Activated T-helper 17 cell treated with anti-CD3 and anti-CD28 coated beads, Interleukin-2, amount 50 U/mL, for 72 hours (primary cell): ENCODE results near the gene SPINT3. TPM values are rescaled to one million over a fixed set of nuclear protein-coding genes. Genes with fewer than 3 reads are reported as not detected.

ENCODE experiments used
- ATAC-seq: fragments of 150-1000 bp; cut with Tn5 transposase; replicated peaks from 2 replicates; pipeline ENCODE4 v1.10.0; 2021; ENCODE audit warnings: mild to moderate bottlenecking, moderate library complexity
- H3K27ac Mint-ChIP-seq: one replicate; pipeline ENCODE4 v1.8.0; 2022; ENCODE audit warnings: mixed read lengths
- H3K27me3 Mint-ChIP-seq: one replicate; pipeline ENCODE4 v1.8.0; 2022; ENCODE audit warnings: mixed read lengths
- H3K36me3 Mint-ChIP-seq: one replicate; pipeline ENCODE4 v1.8.0; 2022; ENCODE audit warnings: low read depth, mild to moderate bottlenecking, mixed read lengths
- H3K4me1 Mint-ChIP-seq: one replicate; pipeline ENCODE4 v1.8.0; 2022; ENCODE audit warnings: mixed read lengths
- H3K4me3 Mint-ChIP-seq: one replicate; pipeline ENCODE4 v1.8.0; 2022; ENCODE audit warnings: mild to moderate bottlenecking, mixed read lengths
- H3K9me3 Mint-ChIP-seq: one replicate; pipeline ENCODE4 v1.8.0; 2022; ENCODE audit warnings: mixed read lengths
- total RNA-seq, 2 donors: library from RNA; stranded (reverse); gene quantifications; one replicate each; pipeline ENCODE4 v1.2.3, GENCODE V29; 2022

Gene SPINT3, protein sequence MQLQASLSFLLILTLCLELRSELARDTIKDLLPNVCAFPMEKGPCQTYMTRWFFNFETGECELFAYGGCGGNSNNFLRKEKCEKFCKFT
- not detected for total RNA-seq

DNA sequence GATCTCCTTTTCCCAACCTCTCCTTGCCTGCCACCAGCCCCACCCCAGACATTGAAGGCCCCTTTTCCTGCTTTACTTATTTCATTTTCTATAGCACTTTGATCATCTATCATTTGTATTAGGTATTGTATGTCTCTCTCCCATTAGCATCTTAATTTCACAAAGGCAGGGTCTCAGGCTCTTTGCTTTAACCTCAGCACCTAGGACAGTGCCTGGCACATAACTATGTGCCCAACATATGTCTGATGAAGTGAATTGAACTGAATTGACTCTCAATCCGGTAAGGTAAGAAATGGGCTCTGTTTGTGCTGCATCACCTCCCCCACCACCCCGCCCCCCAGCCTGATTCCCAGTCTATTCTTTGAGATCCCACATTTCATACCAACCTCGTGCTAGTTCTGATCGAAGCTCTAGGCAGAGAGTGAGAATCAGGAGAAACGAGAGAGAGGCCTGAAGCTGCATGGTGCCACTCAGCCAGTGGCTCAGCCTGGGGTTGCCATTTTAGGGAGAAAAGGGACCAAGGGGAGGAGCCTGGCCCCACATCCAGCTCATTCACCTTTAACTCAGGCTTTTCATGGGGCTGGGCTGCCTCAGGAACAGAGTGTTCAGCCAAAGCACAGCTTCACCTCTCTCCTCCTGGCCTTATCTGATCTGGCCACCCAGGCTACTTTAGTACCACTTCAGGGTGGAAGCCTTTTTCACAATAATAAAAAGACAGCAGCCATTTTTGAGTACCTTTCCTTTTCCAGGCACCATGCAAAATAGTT, at the start of gene SPINT3:
Gene SPINT3 (minus strand): TSS at position 476 of the 767 bp plus-strand sequence. CDS start 14 bp downstream, at position 462.
- no peaks in the 10 kb centered on the region for H3K4me1 Mint-ChIP-seq
- no peaks in the 10 kb centered on the region for H3K9me3 Mint-ChIP-seq
- peaks cover 33% of the 10 kb centered on the region for H3K27me3 Mint-ChIP-seq
- no peaks in the 10 kb centered on the region for H3K36me3 Mint-ChIP-seq
- ATAC-seq: no peak
- no peak within 1 kb of the TSS for H3K27ac Mint-ChIP-seq
- no peak within 1 kb of the TSS for H3K4me3 Mint-ChIP-seq

DNA sequence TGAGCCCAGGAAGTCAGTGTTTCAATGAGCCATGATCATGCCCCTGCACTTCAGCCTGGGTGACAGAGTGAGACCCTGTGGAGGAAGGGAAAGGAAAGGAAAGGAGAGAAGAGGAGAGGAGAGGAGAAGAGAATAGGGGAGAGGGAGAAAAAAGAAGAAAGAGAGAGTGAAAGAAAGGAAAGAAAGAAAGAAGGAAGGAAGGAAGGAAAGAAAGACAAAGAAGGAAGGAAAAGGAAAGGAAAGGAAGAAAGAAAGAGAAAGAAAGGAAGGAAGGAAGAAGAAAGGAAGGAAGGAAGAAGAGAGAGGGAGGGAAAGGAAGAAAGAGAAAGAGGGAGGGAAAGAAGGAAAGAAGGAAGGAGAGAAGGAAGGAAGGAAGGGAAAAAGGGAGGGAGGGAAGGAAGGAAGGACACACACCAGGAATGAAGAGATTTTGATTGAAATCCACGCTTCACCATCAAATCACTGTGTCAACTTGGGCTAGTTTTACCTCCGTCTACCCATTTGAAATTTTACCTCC, 49.4 kb upstream of the SPINT3 start:
- Mint-ChIP-seq H3K4me1 (no peaks in the 10 kb centered on the region), H3K27me3 (peaks cover 32% of the 10 kb centered on the region), H3K27ac (no peak overlapping the region), H3K36me3 (no peaks in the 10 kb centered on the region), H3K9me3 (peaks cover 3% of the 10 kb centered on the region), H3K4me3 (no peak overlapping the region)
- ATAC-seq: no peak

DNA sequence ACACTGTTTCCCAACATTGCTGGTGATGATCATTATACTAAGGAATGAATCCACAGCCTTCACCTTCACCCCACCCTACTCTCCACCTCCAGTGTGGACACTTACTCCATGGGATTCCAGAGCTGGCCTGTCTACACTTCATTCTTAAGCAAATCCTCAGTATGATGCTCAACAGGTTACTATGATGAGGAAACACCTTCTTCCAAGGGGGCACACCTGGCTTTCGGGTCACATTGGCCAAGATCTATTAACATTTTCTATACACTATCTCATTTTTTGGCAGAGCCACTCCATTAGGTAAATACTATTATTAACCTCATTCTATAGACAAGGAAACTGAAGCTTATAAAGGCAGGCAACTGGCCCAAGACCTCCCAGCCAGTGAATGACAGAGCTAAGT, 39.8 kb upstream of the SPINT3 start:
- Mint-ChIP-seq H3K9me3 (no peaks in the 10 kb centered on the region), H3K4me3 (no peak overlapping the region), H3K4me1 (no peaks in the 10 kb centered on the region), H3K36me3 (no peaks in the 10 kb centered on the region), H3K27ac (no peak overlapping the region), H3K27me3 (peaks cover 35% of the 10 kb centered on the region)
- no peak for ATAC-seq

DNA sequence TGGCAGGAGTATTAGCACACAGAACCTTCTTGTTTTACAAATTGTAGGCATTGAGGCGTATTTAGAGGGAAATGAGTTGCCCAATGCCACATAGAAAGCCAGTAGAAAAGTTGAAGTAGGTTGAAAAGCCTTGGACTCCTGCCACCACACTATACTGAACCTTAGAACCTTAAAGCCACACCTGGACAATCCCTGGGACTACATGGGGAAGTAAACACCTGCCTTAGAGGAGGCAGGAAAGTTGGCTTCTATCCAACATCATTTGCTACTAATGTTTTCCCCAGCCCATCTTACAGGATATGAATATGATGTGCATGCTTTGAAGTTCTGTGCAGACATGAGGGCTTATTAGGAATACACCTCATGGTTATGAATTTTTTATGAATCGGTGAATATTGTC, 37.0 kb upstream of the SPINT3 start:
- no peak for ATAC-seq
- H3K4me1 Mint-ChIP-seq: no peaks in the 10 kb centered on the region

DNA sequence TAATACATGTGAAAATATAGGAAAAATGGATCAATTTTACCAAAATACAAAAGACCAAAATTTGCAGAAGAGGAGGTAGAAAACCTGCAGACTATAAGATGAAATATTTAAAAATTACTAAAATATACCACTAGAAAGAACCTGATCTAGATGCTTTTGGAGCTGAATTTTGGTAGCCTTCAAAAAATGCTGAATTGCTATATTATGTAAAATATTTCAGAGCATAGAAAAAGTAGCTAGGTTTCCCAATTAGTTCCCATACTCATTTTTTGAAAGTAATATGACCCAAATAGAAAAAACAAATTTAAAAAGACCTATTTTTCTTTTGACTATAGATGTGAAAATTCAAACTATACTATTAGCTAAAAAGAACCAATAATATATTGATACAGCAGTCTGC, 35.3 kb upstream of the SPINT3 start:
- Mint-ChIP-seq H3K4me3 (no peak overlapping the region), H3K27me3 (peaks cover 24% of the 10 kb centered on the region), H3K9me3 (no peaks in the 10 kb centered on the region), H3K36me3 (no peaks in the 10 kb centered on the region), H3K27ac (no peak overlapping the region), H3K4me1 (no peaks in the 10 kb centered on the region)
- ATAC-seq: no peak

More for the DNA sequence above, 37.0 kb upstream of the SPINT3 start:
- no peaks in the 10 kb centered on the region for H3K9me3 Mint-ChIP-seq
- H3K27ac Mint-ChIP-seq: no peak overlapping the region
- H3K4me3 Mint-ChIP-seq: no peak overlapping the region
- H3K27me3 Mint-ChIP-seq: peaks cover 31% of the 10 kb centered on the region
- no peaks in the 10 kb centered on the region for H3K36me3 Mint-ChIP-seq

DNA sequence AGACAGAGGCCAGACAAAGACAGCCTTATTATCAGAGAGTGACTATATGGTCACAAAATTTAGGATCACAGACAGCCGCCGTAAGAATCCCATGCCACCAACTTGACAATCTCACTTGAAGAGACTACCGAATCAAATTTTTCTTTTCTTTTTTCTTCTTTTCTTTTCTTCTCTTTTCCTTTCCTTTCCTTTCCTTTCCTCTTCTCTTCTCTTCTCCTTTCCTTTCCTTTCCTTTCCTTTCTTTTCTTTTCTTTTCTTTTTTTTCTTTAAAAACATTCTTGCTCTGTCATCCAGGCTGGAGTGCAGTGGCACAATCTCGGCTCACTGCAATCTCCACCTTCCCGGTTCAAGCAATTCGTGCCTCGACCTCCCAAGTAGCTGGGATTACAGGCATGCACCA, 33.0 kb upstream of the SPINT3 start:
- Mint-ChIP-seq H3K27me3 (peaks cover 31% of the 10 kb centered on the region), H3K36me3 (no peaks in the 10 kb centered on the region), H3K9me3 (no peaks in the 10 kb centered on the region), H3K4me1 (no peaks in the 10 kb centered on the region), H3K4me3 (no peak overlapping the region), H3K27ac (no peak overlapping the region)
- no peak for ATAC-seq

DNA sequence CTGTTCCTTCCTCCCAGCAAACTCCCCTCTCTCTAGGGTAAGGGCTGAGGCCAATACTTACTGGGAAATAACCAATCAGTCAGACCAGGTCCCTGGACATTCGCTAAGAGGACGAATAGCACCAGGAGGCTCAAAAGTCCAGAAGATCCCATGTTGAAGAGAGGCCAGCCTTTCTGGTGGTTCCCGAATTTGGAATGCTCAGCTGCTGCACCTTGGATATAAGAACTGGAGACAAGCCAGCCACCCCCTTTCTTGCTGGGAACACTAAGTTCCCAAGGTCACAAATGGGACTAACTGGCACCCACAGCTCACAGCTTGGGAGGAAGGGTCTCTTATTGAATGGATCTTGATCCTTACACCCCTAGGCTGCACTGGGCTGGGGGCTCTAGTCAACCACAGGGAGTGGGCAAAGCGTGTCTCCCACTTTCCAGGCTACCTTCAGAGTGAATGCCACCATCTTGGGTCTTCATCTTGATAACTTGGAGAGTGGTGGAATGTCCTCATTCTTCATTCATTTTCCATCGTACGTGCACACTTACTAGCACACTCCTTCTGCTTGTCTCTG, 31.9 kb upstream of the SPINT3 start, which contains the start of gene EPPIN:
Gene EPPIN (minus strand): TSS at position 196 of the 565 bp plus-strand sequence. CDS start 44 bp downstream, at position 152.
- no peak for ATAC-seq
- H3K27ac Mint-ChIP-seq: no peak within 1 kb of the TSS
- no peaks in the 10 kb centered on the region for H3K36me3 Mint-ChIP-seq
- H3K9me3 Mint-ChIP-seq: no peaks in the 10 kb centered on the region
- peaks cover 33% of the 10 kb centered on the region for H3K27me3 Mint-ChIP-seq
- H3K4me1 Mint-ChIP-seq: no peaks in the 10 kb centered on the region
- H3K4me3 Mint-ChIP-seq: no peak within 1 kb of the TSS

DNA sequence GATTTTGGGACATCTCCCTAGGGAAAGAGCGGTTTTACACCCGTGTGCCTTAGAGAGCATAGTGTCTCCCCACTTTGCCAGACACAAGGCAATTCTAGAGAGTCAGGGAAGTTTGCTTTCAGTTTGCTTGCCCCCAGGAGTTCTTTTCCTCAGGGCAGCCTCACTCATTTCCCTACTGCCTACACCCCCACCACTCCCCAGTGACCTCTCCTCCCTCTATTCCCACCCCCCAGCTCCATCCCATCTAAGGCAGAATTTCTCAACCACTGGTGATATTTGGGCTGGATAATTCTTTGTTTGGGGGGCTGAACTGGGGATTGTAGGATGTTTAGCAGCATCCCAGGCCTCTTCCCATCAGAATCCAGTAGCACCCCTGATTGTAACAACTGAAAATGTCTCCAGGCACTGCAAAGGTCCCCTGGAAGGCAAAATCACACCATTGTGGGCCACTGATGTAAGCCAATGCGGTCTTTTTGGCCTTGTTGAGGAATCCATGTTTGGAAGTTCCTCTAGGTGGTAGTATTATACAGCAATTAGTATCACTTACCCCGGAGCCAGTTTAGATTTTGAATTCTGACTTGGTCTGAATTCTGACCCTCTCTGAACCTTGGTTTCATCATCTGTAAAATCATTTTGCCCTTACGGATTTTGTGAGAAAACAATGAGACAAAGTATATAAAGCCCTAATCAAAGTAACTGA, 30.5 kb upstream of the SPINT3 start:
- Mint-ChIP-seq H3K4me3 (no peak overlapping the region), H3K27ac (no peak overlapping the region), H3K4me1 (no peaks in the 10 kb centered on the region), H3K36me3 (no peaks in the 10 kb centered on the region), H3K27me3 (peaks cover 38% of the 10 kb centered on the region), H3K9me3 (no peaks in the 10 kb centered on the region)
- no peak for ATAC-seq

DNA sequence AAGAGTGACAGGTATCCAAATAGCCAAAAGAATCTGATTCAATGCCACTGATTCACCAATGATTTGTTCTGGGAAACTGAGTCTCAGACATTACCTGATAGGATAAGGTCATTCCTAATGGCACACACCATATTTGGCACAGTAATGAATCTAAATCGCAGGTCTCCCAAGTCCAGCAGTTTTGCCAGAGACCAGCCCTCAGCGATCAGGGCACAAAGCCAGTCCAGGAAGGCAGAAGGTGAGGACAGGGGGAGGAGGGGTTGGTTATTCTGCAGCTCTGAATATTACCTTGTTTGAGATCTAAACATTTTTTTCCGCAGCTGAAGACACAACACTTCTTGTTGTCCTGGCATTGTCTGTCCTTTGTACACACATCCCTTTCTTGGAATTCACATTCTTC, 29.9 kb upstream of the SPINT3 start:
- Mint-ChIP-seq H3K27me3 (peaks cover 36% of the 10 kb centered on the region), H3K9me3 (no peaks in the 10 kb centered on the region), H3K4me1 (no peaks in the 10 kb centered on the region), H3K4me3 (no peak overlapping the region), H3K27ac (no peak overlapping the region), H3K36me3 (no peaks in the 10 kb centered on the region)
- no peak for ATAC-seq

DNA sequence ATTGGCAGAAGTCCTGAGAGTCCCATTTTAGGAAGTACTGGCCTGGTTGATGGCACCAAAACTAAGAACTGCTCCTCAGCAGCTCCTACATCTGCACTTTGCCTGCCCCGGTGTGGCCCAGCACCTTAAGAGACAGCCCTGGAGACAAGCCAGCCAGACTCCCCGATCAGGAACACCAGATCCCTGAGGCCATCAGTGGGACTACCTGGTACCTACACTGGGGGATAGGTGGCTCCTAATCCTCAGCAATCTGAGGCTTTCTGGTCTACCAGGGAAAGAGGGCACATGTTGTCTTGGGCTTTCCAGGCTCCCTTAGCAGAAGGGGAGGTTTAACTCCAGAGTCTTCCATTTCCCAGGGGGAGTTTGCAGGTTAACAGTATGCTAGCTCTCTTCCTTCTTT, 24.0 kb upstream of the SPINT3 start, which contains the start of gene WFDC6:
Gene WFDC6 (minus strand): TSS at position 101 of the 400 bp plus-strand sequence. CDS start 75 bp downstream, at position 26.
- no peaks in the 10 kb centered on the region for H3K4me1 Mint-ChIP-seq
- H3K27me3 Mint-ChIP-seq: peaks cover 25% of the 10 kb centered on the region
- H3K9me3 Mint-ChIP-seq: no peaks in the 10 kb centered on the region
- no peak within 1 kb of the TSS for H3K27ac Mint-ChIP-seq
- no peaks in the 10 kb centered on the region for H3K36me3 Mint-ChIP-seq
- H3K4me3 Mint-ChIP-seq: no peak within 1 kb of the TSS
- ATAC-seq: no peak

DNA sequence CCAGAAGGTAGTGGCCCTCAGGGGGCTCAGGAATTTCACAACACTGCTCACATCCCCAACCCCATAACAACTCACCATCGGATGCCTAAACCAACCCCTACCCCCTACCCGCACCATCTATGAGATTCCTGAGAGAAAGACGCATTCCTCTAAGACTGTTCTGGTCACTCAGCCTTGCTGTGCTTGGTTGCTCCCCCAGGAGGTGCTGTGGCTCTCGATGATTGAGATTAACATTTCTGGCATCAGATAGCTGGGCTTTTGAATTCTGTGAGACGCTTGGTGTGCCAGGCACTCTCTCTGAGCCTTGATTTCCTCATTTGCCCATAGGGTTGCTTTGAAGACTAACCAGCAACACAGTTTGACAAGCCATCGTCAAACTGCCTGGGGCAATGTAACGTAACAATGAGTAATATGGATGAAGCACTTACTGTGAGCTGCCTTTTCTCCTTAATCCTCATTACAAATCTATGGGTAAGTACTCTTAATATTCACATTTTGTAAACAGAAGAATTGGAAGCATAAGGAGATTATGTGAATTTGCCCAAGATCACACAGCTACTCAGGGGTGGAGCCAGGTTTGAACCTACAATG, 22.9 kb upstream of the SPINT3 start:
- Mint-ChIP-seq H3K4me3 (no peak overlapping the region), H3K4me1 (no peaks in the 10 kb centered on the region), H3K27ac (no peak overlapping the region), H3K36me3 (no peaks in the 10 kb centered on the region), H3K27me3 (peaks cover 20% of the 10 kb centered on the region), H3K9me3 (no peaks in the 10 kb centered on the region)
- no peak for ATAC-seq

DNA sequence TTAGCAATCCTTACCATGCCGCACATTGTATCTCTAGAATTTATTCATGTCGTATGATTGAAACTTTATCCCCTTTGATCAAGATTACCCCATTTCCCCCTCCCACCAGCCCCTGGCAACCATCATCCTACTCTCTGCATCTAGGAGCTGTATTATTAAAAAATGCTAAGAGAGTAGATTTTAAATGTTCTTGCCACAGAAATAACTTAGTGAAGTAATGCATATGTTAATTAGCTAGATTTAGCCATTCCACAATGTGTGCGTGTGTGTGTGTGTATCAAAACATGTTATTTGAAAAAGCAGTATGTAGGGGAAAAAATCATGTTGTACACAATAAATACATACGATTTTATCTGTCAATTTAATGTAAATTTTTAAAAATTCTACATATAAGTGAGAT, 11.9 kb upstream of the SPINT3 start:
- Mint-ChIP-seq H3K27me3 (peaks cover 53% of the 10 kb centered on the region), H3K27ac (no peak overlapping the region), H3K4me3 (no peak overlapping the region), H3K4me1 (no peaks in the 10 kb centered on the region), H3K9me3 (no peaks in the 10 kb centered on the region), H3K36me3 (no peaks in the 10 kb centered on the region)
- ATAC-seq: no peak

DNA sequence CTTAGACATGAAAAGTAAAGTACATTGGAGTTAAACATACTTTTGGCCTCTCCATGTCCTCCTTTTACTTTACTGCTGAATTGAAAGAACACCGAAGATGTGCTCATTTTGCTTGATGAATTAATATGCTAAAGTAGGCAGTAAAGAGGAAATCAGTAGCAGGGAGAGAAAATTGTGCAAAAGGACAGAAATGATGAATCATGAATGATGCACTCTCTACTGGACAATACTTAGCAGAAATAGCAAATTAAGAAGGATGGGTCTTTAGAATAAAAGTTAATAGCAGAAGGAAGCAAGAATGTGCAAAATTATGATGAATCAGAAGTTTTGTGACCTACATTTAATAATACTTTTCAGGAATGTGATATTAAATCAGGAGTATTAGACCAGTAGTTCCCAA, 8.4 kb upstream of the SPINT3 start:
- H3K27me3 Mint-ChIP-seq: peaks cover 45% of the 10 kb centered on the region
- H3K4me3 Mint-ChIP-seq: no peak overlapping the region
- no peak for ATAC-seq
- no peaks in the 10 kb centered on the region for H3K9me3 Mint-ChIP-seq
- no peak overlapping the region for H3K27ac Mint-ChIP-seq
- no peaks in the 10 kb centered on the region for H3K36me3 Mint-ChIP-seq
- H3K4me1 Mint-ChIP-seq: no peaks in the 10 kb centered on the region

DNA sequence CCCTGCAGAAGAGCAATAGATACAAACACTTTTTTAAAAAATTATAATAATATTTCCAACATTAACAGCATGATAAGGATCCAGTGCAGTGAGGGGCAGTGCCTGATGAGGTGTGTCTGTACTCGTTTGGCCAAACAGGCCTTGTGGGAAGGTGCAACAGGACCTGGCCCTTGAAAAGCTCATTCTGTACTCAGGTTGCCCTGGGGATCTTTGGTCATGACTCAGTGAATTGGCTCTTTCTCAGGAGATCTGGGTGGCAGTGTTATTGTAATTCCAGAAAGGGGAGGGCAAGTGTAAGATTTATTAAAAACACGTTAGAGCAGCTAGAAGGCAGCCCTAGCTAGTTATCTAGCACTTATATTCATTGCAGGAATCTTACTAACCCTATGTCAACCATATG, 2.9 kb upstream of the SPINT3 start:
- Mint-ChIP-seq H3K27me3 (peaks cover 32% of the 10 kb centered on the region), H3K36me3 (no peaks in the 10 kb centered on the region), H3K9me3 (no peaks in the 10 kb centered on the region), H3K27ac (no peak overlapping the region), H3K4me1 (no peaks in the 10 kb centered on the region), H3K4me3 (no peak overlapping the region)
- ATAC-seq: no peak
